Parathyroid adenoma (tissue), 2 donors: ENCODE measurements around the gene KLF6.

Source experiments
- H2AFZ ChIP-seq: fragments of 300-600 bp; sonication (generic); one replicate; pipeline ENCODE4 v1.7.0; 2017; ENCODE audit warnings: antibody characterized with exemption, mild to moderate bottlenecking
- H3K27ac ChIP-seq: fragments of 300-600 bp; sonication (generic); one replicate; pipeline ENCODE4 v1.7.0; 2017
- H3K27me3 ChIP-seq: fragments of 300-600 bp; sonication (generic); one replicate; pipeline ENCODE4 v1.7.0; 2017; ENCODE audit warnings: low read length; ENCODE audit not compliant: control insufficient read depth, insufficient read depth
- H3K36me3 ChIP-seq: fragments of 300-600 bp; sonication (generic); one replicate; pipeline ENCODE4 v1.7.0; 2017; ENCODE audit warnings: low read length; ENCODE audit not compliant: control insufficient read depth, insufficient read depth
- H3K4me1 ChIP-seq: fragments of 300-600 bp; sonication (generic); one replicate; pipeline ENCODE4 v1.7.0; 2017; ENCODE audit warnings: control low read depth
- H3K4me2 ChIP-seq: fragments of 300-600 bp; sonication (generic); one replicate; pipeline ENCODE4 v1.7.0; 2017; ENCODE audit warnings: low read length
- H3K4me3 ChIP-seq: fragments of 300-600 bp; sonication (generic); one replicate; pipeline ENCODE4 v1.7.0; 2017; ENCODE audit warnings: low read depth, low read length
- H3K79me2 ChIP-seq: fragments of 300-600 bp; sonication (generic); one replicate; pipeline ENCODE4 v1.7.0; 2017; ENCODE audit warnings: control low read depth
- H3K9ac ChIP-seq: fragments of 300-600 bp; sonication (generic); one replicate; pipeline ENCODE4 v1.7.0; 2017; ENCODE audit warnings: mild to moderate bottlenecking
- H3K9me3 ChIP-seq: fragments of 300-600 bp; sonication (generic); one replicate; pipeline ENCODE4 v1.7.0; 2017; ENCODE audit warnings: low read length; ENCODE audit not compliant: control insufficient read depth
- CTCF ChIP-seq: fragments of 300-600 bp; sonication (generic); IDR thresholded peaks from one replicate; pipeline ENCODE4 v1.7.0; 2017; ENCODE audit warnings: antibody characterized with exemption, mild to moderate bottlenecking
- donor health status: primary hyperparathyroidism.

KLF6 gene

GRCh38 chr10:3822541-3823330, 37.7 kb upstream of the KLF6 start:
- Histone ChIP-seq H3K79me2 (no peaks in the 10 kb centered on the region), H3K4me2 (no peak overlapping the region), H3K9me3 (peaks cover 1% of the 10 kb centered on the region), H3K9ac (no peak overlapping the region), H2AFZ (no peak overlapping the region), H3K27me3 (no peaks in the 10 kb centered on the region), H3K4me1 (no peaks in the 10 kb centered on the region), H3K27ac (no peak overlapping the region), H3K4me3 (no peak overlapping the region), H3K36me3 (no peaks in the 10 kb centered on the region)
- no peak for TF ChIP-seq CTCF

DNA sequence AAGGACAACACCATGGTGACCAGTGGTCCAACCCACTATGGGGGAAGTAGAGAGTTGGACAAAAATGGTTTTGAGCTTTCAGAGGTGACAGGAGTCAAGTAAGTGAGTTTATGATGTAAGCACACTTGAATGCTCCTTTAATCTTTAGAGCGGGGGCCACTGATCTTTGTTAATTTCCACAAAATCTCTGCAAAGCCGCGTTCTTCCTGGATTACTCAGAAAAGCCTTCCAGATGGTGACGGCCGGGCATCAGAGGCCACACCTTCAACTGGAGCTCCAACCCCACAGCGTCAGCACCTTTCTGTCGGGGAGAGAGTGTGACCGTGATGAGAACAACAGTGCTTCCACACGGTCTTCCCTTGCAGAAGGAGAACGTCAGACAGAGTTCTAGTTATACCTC, 35.2 kb upstream of the KLF6 start:
- Histone ChIP-seq H3K79me2 (no peaks in the 10 kb centered on the region), H3K9ac (no peak overlapping the region), H3K27me3 (no peaks in the 10 kb centered on the region), H2AFZ (no peak overlapping the region), H3K4me2 (no peak overlapping the region), H3K36me3 (no peaks in the 10 kb centered on the region), H3K9me3 (peaks cover 2% of the 10 kb centered on the region), H3K4me1 (no peaks in the 10 kb centered on the region), H3K4me3 (no peak overlapping the region), H3K27ac (no peak overlapping the region)
- no peak for TF ChIP-seq CTCF

- no peak overlapping the region for H3K27ac ChIP-seq
- peaks cover 2% of the 10 kb centered on the region for H3K9me3 ChIP-seq
- H3K27me3 ChIP-seq = no peaks in the 10 kb centered on the region
- H3K36me3 ChIP-seq = no peaks in the 10 kb centered on the region
- H3K9ac ChIP-seq = no peak overlapping the region
- H3K4me1 ChIP-seq = no peaks in the 10 kb centered on the region
- H2AFZ ChIP-seq = no peak overlapping the region
- no peak overlapping the region for H3K4me3 ChIP-seq
- no peak for TF ChIP-seq CTCF
- H3K79me2 ChIP-seq = no peaks in the 10 kb centered on the region
- no peak overlapping the region for H3K4me2 ChIP-seq
These were observed 32.0 kb upstream of the KLF6 start for GRCh38 chr10:3816995-3817394.

DNA sequence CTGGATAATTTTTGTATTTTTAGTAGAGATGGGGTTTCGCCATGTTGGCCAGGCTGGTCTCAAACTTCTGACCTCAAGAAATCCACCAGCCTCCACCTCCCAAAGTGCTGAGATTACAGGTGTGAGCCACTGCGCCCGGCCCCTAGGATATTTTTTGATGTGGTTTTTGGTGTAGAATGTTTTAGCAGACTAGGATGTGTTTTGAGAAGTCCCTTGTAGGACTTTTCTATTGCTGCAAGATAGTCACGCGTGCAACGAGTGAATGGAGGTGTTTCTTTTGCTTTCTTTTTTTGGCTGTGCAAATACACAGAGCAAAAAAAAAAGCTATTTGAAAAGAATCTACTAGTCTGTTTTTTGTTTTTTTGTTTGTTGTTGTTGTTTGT, 29.8 kb upstream of the KLF6 start:
- no peak for TF ChIP-seq CTCF
- Histone ChIP-seq H3K27me3 (no peaks in the 10 kb centered on the region), H3K9me3 (peaks cover 2% of the 10 kb centered on the region), H3K9ac (no peak overlapping the region), H3K36me3 (no peaks in the 10 kb centered on the region), H3K27ac (no peak overlapping the region), H3K79me2 (no peaks in the 10 kb centered on the region), H3K4me2 (no peak overlapping the region), H3K4me1 (peaks cover 16% of the 10 kb centered on the region), H3K4me3 (no peak overlapping the region), H2AFZ (no peak overlapping the region)
